T-helper 1 cell (primary cell): Measurements from ENCODE around the gene AFF3.
A peak's percentile ranks its signal among the peaks of the same experiment; 100 is the strongest.

Source experiments
- DNase-seq, 5 donors: peaks; one replicate each; pipeline ENCODE4 v3.0.0-alpha.2; 2012 to 2020

The AFF3 gene

GRCh38 chr2:99507937-99508818 lies 634.2 kb downstream of the AFF3 start:
- DNase-seq: no peak

- DNase-seq: no peak
Measured at GRCh38 chr2:99504844-99505584, 637.4 kb downstream of the AFF3 start.

- DNase-seq: peak in 1 of 5 donors; percentile 9
Measured at GRCh38 chr2:99503662-99504416, 638.6 kb downstream of the AFF3 start.

GRCh38 chr2:99496021-99496420 lies 646.4 kb downstream of the AFF3 start:
- DNase-seq: no peak
